Neural cell (in vitro differentiated cells): ENCODE measurements around the gene LRMDA.

Source experiments
- CTCF ChIP-seq: fragments of 450-650 bp; IDR thresholded peaks from 2 replicates; pipeline ENCODE4 v1.5.1; 2014; ENCODE audit warnings: antibody characterized with exemption, mild to moderate bottlenecking, moderate library complexity; ENCODE audit not compliant: poor library complexity, severe bottlenecking
- RAD21 ChIP-seq: fragments of 450-650 bp; conservative IDR thresholded peaks from 2 replicates; pipeline ENCODE4 v1.6.1; 2014; ENCODE audit warnings: antibody characterized with exemption, mild to moderate bottlenecking, moderate library complexity
- REST ChIP-seq: IDR thresholded peaks from 2 replicates; pipeline ENCODE4 v1.6.1; 2012; ENCODE audit warnings: borderline replicate concordance

GRCh38 chr10:75801121-75801520 lies 369.7 kb downstream of the LRMDA start:
- TF ChIP-seq CTCF = no peak
- no peak for TF ChIP-seq RAD21
- no peak for TF ChIP-seq REST
